Heart left ventricle (tissue), 16 donors: ENCODE results near the gene CRY1. TPM values are rescaled to one million over a fixed set of nuclear protein-coding genes. Genes with fewer than 3 reads are reported as not detected.

Experiments
- ATAC-seq, 4 donors: fragments of 200-7000 bp; cut with Tn5 transposase; one replicate each; pipeline ENCODE4 v1.9.1; 2020 to 2022; ENCODE audit warnings: moderate library complexity in 4 of 4, mild to moderate bottlenecking in 3 of 4, moderate number of reproducible peaks in 1 of 4
- DNase-seq, 5 donors: peaks; one replicate each; pipeline ENCODE4 v3.0.0-alpha.2; 2020
- H3K27ac ChIP-seq, 12 donors: fragments of 200-600 bp; sonication (generic) in 4 of 12; one replicate each; pipeline versions ENCODE4 v1.5.0 to v1.8.0; 2016 to 2022; ENCODE audit warnings: mild to moderate bottlenecking in 2 of 12
- H3K27me3 ChIP-seq, 9 donors: fragments of 200-600 bp; sonication (generic) in 2 of 9; one replicate each; pipeline versions ENCODE4 v1.5.1 to v1.8.0; 2016 to 2022; ENCODE audit warnings: mild to moderate bottlenecking in 3 of 9
- H3K36me3 ChIP-seq, 9 donors: fragments of 200-600 bp; sonication (generic) in 2 of 9; one replicate each; pipeline versions ENCODE4 v1.5.0 to v1.8.0; 2018 to 2022; ENCODE audit warnings: mild to moderate bottlenecking in 2 of 9
- H3K4me1 ChIP-seq, 12 donors: fragments of 200-600 bp; sonication (generic) in 4 of 12; one replicate each; pipeline versions ENCODE4 v1.5.0 to v1.8.0; 2016 to 2022; ENCODE audit warnings: mild to moderate bottlenecking in 3 of 12
- H3K4me3 ChIP-seq, 12 donors: fragments of 200-600 bp; sonication (generic) in 4 of 12; one replicate each; pipeline versions ENCODE4 v1.5.0 to v1.8.0; 2017 to 2022; ENCODE audit warnings: mild to moderate bottlenecking in 9 of 12, moderate library complexity in 4 of 12
- H3K9me3 ChIP-seq, 12 donors: fragments of 200-600 bp; sonication (generic) in 4 of 12; one replicate each; pipeline versions ENCODE4 v1.5.0 to v1.8.0; 2016 to 2022; ENCODE audit warnings: mild to moderate bottlenecking in 1 of 12
- CTCF ChIP-seq, 12 donors: fragments of 200-600 bp; sonication (generic) in 4 of 12; IDR thresholded peaks; one replicate each; pipeline versions ENCODE4 v1.5.0 to v1.8.0; 2018 to 2022; ENCODE audit warnings: antibody characterized with exemption in 12 of 12, mild to moderate bottlenecking in 5 of 12
- POLR2A ChIP-seq, 2 donors: fragments of 450-650 bp; IDR thresholded peaks; one replicate each; pipeline ENCODE4 v1.6.1; 2017; ENCODE audit warnings: antibody characterized with exemption in 2 of 2, mild to moderate bottlenecking in 2 of 2, moderate library complexity in 2 of 2
- WGBS, 4 donors: extraction: QIAGEN DNeasy Blood & Tissue Kit in 2 of 4; methylation state at CpG; one replicate each; pipeline versions ENCODE4 v1.1.5 to v1.1.7; 2013 to 2018; 5-methylcytosine and 5-hydroxymethylcytosine counted together
- intact Hi-C, 10 donors: fragments of 100-400 bp; cut with DNase I; formaldehyde crosslinking; loops; one replicate each; pipeline versions ENCODE4 v1.11.1 to v1.14.2; 2022
- polyA plus RNA-seq, 2 donors: library from polyadenylated mRNA; stranded (reverse); fragments of 200-250 nt; gene quantifications; one replicate each; pipeline ENCODE4 v1.2.3, GENCODE V29; 2013
- total RNA-seq, 9 donors: library from RNA; depleted of rRNA in 2 of 9; stranded (reverse); fragments of >200 nt in 2 of 9; fragmentation: NEBNext Ultra II Directional in 3 of 9; extraction: Animal tissue kit (Norgen Biotek cat#: 25700) in 3 of 9; gene quantifications; one replicate each; pipeline versions ENCODE4 v1.1.0 to v1.2.4, GENCODE V29; 2016 to 2023
- donor health status: ischemic (EF 13 %, LVEDD 7.1; RV severe dilation, severe dysfunction).
- donor health status: healthy with polysubstance abuse.
- donor health status: DM: no; HTN: yes; CAD: no.
- donor health status: DM: no; HTN: no; CAD: no.
- donor health status: ischemic (EF 25% LVEDD 6.9; RV normal size, moderate dysfunction).
- donor health status: ischemic (EF 25% LVEDD 5.7; RV mildly dilated, moderate dysfunction).
- donor health status: healthy.
- donor health status: DM: yes; HTN: yes; CAD: no.
- donor health status: ischemic (EF 35%, LVEDD 5.7; RV mildly dilated, moderate dysfunction).
- donor health status: nonischemic (EF 11% LVEDD 7.7; RV severe dilation, severe dysfunction).
- donor health status: DM: yes; HTN: yes; CAD: no.
- donor health status: PGD.
- donor health status: ischemic (EF 29% LVEDD 5.4; RV normal size, mild dysfunction).
- donor health status: nonischemic (EF 23%, LVEDD 6.1; RV moderate dilation, normal function).

Gene CRY1
- total and polyA plus RNA-seq, 11 donors, result 4.3 to 20.7 (median 12.0) TPM

- Histone ChIP-seq H3K27me3 (no peaks in the 10 kb centered on the region), H3K9me3 (no peaks in the 10 kb centered on the region), H3K4me1 (peaks cover 0 to 59% (median 31%) of the 10 kb centered on the region in 12 donors), H3K36me3 (peaks cover 0 to 20% (median 0%) of the 10 kb centered on the region in 9 donors), H3K4me3 (peak overlapping the region in 11 of 12 donors; percentile 84 to 98 (median 90)), H3K27ac (peak overlapping the region in 3 of 12 donors; percentile 27 to 99 (median 99))
- WGBS, 4 donors, result 4 to 20% (median 12%) methylated on average over 1 of the region's 1 CpG
- ATAC-seq, result no peak
- intact Hi-C loops, result loop anchor here in 5 of 10 donors (2.0 to 10.0 kb wide), 6 partner anchors 29 to 183 kb away; partner anchors contain the start of genes CRY1 (in 5 of the 5), MTERF2 (in 1 of the 5) and RIC8B (in 1 of the 5)
- TF ChIP-seq CTCF (IDR thresholded peaks at IDR 0.05), result no peak
- TF ChIP-seq POLR2A (IDR thresholded peaks at IDR 0.05), result no peak
- no peak for DNase-seq
Observed at GRCh38 chr12:106957583-106957982, 135.8 kb downstream of the CRY1 start.

DNA sequence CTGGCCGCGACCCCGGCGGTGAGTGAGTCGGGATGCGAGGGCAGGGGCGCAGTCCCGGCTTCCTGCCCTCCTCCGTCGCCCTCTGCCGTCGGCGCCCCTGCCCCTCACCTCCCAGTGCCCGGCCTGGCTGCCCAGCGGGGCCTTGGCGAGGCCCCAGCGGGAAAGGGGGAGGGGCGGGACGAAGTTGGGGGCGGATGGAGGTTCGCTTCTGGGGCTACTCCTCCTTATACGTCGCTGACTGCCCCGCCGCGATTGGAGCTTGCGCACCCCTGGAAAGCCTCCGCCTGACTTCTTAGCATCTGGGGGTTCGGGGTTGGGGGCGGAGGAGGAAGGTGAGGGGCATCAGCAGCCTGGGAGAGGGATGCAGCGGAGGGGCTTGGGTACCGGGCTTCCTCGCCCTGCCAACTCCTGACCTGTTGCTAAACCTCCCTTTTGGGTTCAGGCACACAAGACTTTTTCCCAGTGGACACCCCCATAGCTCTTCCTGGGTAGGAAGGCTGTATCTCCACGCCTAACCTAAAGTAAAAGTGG lies 137.2 kb downstream of the CRY1 start:
- 0 to 1% (median 0%) methylated on average over 16 to 34 of the region's 34 CpGs for WGBS, 4 donors
- ATAC-seq (peak; percentile 25 to 68 (median 56)), DNase-seq (peak; percentile 66 to 77 (median 70))
- Histone ChIP-seq H3K4me1 (peaks cover 0 to 46% (median 25%) of the 10 kb centered on the region in 12 donors), H3K9me3 (no peaks in the 10 kb centered on the region), H3K27ac (peak overlapping the region; percentile 95 to 100 (median 99)), H3K27me3 (no peaks in the 10 kb centered on the region), H3K36me3 (peaks cover 0 to 16% (median 0%) of the 10 kb centered on the region in 9 donors), H3K4me3 (peak overlapping the region; percentile 59 to 98 (median 90))
- TF ChIP-seq CTCF (IDR thresholded peaks at IDR 0.05) (peak in 6 of 12 donors; percentile 8 to 44 (median 24)), POLR2A (IDR thresholded peaks at IDR 0.05) (no peak)
- intact Hi-C loops, result loop anchor here in 5 of 10 donors (1.0 to 10.0 kb wide), 7 partner anchors 31 to 181 kb away; partner anchors contain the start of genes CRY1 (in 5 of the 5), MTERF2 (in 2 of the 5) and RIC8B (in 1 of the 5)

- H3K36me3 ChIP-seq, result peaks cover 0 to 13% (median 0%) of the 10 kb centered on the region in 9 donors
- TF ChIP-seq POLR2A (IDR thresholded peaks at IDR 0.05) (peak; percentile 72 to 96), CTCF (IDR thresholded peaks at IDR 0.05) (peak in 3 of 12 donors; percentile 7 to 26 (median 8))
- H3K27ac ChIP-seq, result peak within 1 kb of the TSS; percentile 95 to 100 (median 99)
- intact Hi-C loops, result loop anchor here in 6 of 10 donors (1.0 to 10.0 kb wide), 9 partner anchors 31 to 181 kb away; partner anchors contain the start of genes CRY1 (in 5 of the 6), MTERF2 (in 4 of the 6) and RIC8B (in 1 of the 6)
- ATAC-seq, result peak; percentile 88 to 96 (median 92)
- WGBS, 4 donors, result 0 to 1% (median 0%) methylated on average over 24 to 88 of the region's 88 CpGs
- peak; percentile 96 to 98 (median 97) for DNase-seq
- peak within 1 kb of the TSS; percentile 59 to 98 (median 90) for H3K4me3 ChIP-seq
- H3K27me3 ChIP-seq, result no peaks in the 10 kb centered on the region
- H3K9me3 ChIP-seq, result no peaks in the 10 kb centered on the region
- peaks cover 0 to 43% (median 25%) of the 10 kb centered on the region in 12 donors for H3K4me1 ChIP-seq
Observed at GRCh38 chr12:106955377-106956047, 137.8 kb downstream of the CRY1 start, which contains the start of gene TMEM263. Gene TMEM263, plus strand, starts transcription at chr12:106955907. Its CDS starts 11,210 bp downstream, at chr12:106967117.
